SU-DHL-6 (cell line): ENCODE data around the gene SLC51A.

Experiments
- H2AFZ ChIP-seq: fragments of 200-600 bp; sonication (generic); 2 replicates; pipeline ENCODE4 v1.6.1; 2014; ENCODE audit warnings: low read depth, mild to moderate bottlenecking, moderate library complexity, mixed read lengths, antibody characterized with exemption, low read length; ENCODE audit not compliant: severe bottlenecking
- H3F3A ChIP-seq: fragments of 200-600 bp; shearing (Covaris generic); 2 replicates; pipeline ENCODE4 v1.6.0; 2016; ENCODE audit warnings: antibody characterized with exemption, mild to moderate bottlenecking; ENCODE audit not compliant: insufficient read depth
- H3K27ac ChIP-seq: fragments of 200-600 bp; sonication (generic); 2 replicates; pipeline ENCODE4 v1.5.1; 2016; ENCODE audit warnings: low read depth, mild to moderate bottlenecking, low read length, moderate library complexity, mixed read lengths
- H3K27me3 ChIP-seq: fragments of 200-600 bp; sonication (generic), shearing (Covaris generic); 2 replicates; pipeline ENCODE4 v1.6.0; 2014; ENCODE audit warnings: mild to moderate bottlenecking, low read length
- H3K36me3 ChIP-seq: fragments of 200-600 bp; sonication (generic); 2 replicates; pipeline ENCODE4 v1.6.1; 2014; ENCODE audit warnings: mild to moderate bottlenecking, low read length, mixed read lengths
- H3K4me2 ChIP-seq: fragments of 300-600, 200-600 bp; shearing (Covaris generic), sonication (generic); 2 replicates; pipeline ENCODE4 v1.6.0; 2014; ENCODE audit warnings: low read length, low read depth, mild to moderate bottlenecking; ENCODE audit not compliant: poor library complexity, severe bottlenecking
- H3K4me3 ChIP-seq: fragments of 200-600 bp; sonication (generic); 2 replicates; pipeline ENCODE4 v1.5.1; 2014; ENCODE audit warnings: antibody characterized with exemption, low read length, mild to moderate bottlenecking, mixed read lengths; ENCODE audit not compliant: insufficient read depth, poor library complexity, severe bottlenecking
- H3K79me2 ChIP-seq: fragments of 200-600 bp; sonication (generic); 2 replicates; pipeline ENCODE4 v1.6.1; 2014; ENCODE audit warnings: mild to moderate bottlenecking, low read length, moderate library complexity; ENCODE audit not compliant: insufficient read depth
- H3K9ac ChIP-seq: fragments of 200-600 bp; sonication (generic); 2 replicates; pipeline ENCODE4 v1.7.0; 2014; ENCODE audit warnings: mild to moderate bottlenecking, low read length
- H3K9me2 ChIP-seq: fragments of 200-600 bp; sonication (generic); replicated peaks from 2 replicates; pipeline ENCODE4 v1.6.1; 2014; ENCODE audit warnings: low read length; ENCODE audit not compliant: insufficient read depth
- H3K9me3 ChIP-seq: fragments of 200-600 bp; sonication (generic); 2 replicates; pipeline ENCODE4 v1.6.1; 2014; ENCODE audit warnings: low read length, mixed read lengths; ENCODE audit not compliant: insufficient read depth
- H4K20me1 ChIP-seq: fragments of 200-600 bp; sonication (generic); 2 replicates; pipeline ENCODE4 v1.6.1; 2014; ENCODE audit warnings: low read depth, mild to moderate bottlenecking, antibody characterized with exemption, low read length, moderate library complexity, mixed read lengths
- EZH2phosphoT487 ChIP-seq: fragments of 200-600 bp; sonication (generic), shearing (Covaris generic); conservative IDR thresholded peaks from 2 replicates; pipeline ENCODE4 v1.6.1; 2018; ENCODE audit warnings: mild to moderate bottlenecking, antibody characterized with exemption, low read length, moderate library complexity, mixed read lengths
- TF ChIP-seq, protein P1 (sequence below): fragments of 200-600 bp; sonication (generic); IDR thresholded peaks from one replicate; pipeline ENCODE4 v1.5.1; 2017; ENCODE audit warnings: antibody characterized with exemption, mild to moderate bottlenecking, low read length, moderate library complexity; ENCODE audit not compliant: insufficient read depth, poor library complexity, severe bottlenecking

Gene SLC51A

DNA sequence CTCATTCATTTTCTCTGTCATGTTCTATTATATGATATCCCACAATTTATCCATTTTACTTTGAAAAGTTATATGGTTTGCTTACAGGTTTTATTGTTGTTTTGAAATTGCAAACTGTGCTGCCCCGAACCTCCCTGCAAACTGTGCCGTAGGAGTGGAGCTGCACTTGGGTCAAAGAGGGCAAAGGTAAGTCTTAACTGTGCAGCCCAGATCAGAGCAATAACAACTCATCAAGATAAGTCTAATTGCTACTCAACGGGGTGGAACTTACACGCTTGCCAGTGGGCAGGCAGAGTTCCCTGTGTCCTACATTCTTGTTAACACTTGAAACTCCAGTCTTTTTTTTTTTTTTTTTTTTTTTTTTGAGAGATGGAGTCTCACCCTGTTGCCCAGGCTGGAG, 38.4 kb upstream of the SLC51A start:
- H3K79me2 ChIP-seq, result no peaks in the 10 kb centered on the region
- H3K4me3 ChIP-seq, result no peak overlapping the region
- H3K27me3 ChIP-seq, result no peaks in the 10 kb centered on the region
- H3K27ac ChIP-seq, result no peak overlapping the region
- H3K36me3 ChIP-seq, result no peaks in the 10 kb centered on the region
- no peaks in the 10 kb centered on the region for H3K9me2 ChIP-seq
- no peaks in the 10 kb centered on the region for H4K20me1 ChIP-seq
- TF ChIP-seq EZH2phosphoT487, result no peak
- TF ChIP-seq, protein P1, sequence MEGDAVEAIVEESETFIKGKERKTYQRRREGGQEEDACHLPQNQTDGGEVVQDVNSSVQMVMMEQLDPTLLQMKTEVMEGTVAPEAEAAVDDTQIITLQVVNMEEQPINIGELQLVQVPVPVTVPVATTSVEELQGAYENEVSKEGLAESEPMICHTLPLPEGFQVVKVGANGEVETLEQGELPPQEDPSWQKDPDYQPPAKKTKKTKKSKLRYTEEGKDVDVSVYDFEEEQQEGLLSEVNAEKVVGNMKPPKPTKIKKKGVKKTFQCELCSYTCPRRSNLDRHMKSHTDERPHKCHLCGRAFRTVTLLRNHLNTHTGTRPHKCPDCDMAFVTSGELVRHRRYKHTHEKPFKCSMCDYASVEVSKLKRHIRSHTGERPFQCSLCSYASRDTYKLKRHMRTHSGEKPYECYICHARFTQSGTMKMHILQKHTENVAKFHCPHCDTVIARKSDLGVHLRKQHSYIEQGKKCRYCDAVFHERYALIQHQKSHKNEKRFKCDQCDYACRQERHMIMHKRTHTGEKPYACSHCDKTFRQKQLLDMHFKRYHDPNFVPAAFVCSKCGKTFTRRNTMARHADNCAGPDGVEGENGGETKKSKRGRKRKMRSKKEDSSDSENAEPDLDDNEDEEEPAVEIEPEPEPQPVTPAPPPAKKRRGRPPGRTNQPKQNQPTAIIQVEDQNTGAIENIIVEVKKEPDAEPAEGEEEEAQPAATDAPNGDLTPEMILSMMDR, result no peak
- H3K9me3 ChIP-seq, result no peaks in the 10 kb centered on the region
- no peak overlapping the region for H3K9ac ChIP-seq
- H3K4me2 ChIP-seq, result no peak overlapping the region
- no peaks in the 10 kb centered on the region for H3F3A ChIP-seq
- H2AFZ ChIP-seq, result no peak overlapping the region

DNA sequence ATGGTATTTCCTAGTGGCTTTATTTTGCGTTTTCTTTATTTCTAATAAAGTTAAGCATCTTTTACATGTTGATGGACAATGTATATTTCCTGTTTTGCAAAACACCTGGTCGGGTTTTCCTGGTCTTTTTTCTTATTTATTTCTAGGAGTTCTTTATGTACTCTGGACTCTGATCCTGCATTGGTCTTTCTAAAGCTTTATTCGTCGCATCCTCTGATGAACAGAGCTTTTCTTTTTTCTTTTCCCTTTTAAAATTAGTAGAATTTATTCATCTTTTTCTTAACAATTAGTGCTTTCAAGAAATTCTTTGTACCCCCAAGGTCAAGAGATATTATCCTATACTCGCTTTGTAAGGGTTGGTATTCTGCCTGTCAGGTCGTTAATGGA, 37.3 kb upstream of the SLC51A start:
- Histone ChIP-seq H3K9me2 (no peaks in the 10 kb centered on the region), H3K79me2 (no peaks in the 10 kb centered on the region), H3K27ac (no peak overlapping the region), H3K9me3 (no peaks in the 10 kb centered on the region), H3K4me2 (no peak overlapping the region), H3K4me3 (no peak overlapping the region), H3K36me3 (no peaks in the 10 kb centered on the region), H2AFZ (no peak overlapping the region), H3K9ac (no peak overlapping the region), H3F3A (no peaks in the 10 kb centered on the region), H4K20me1 (no peaks in the 10 kb centered on the region), H3K27me3 (no peaks in the 10 kb centered on the region)
- TF ChIP-seq, protein P1, result no peak
- TF ChIP-seq EZH2phosphoT487, result no peak

DNA sequence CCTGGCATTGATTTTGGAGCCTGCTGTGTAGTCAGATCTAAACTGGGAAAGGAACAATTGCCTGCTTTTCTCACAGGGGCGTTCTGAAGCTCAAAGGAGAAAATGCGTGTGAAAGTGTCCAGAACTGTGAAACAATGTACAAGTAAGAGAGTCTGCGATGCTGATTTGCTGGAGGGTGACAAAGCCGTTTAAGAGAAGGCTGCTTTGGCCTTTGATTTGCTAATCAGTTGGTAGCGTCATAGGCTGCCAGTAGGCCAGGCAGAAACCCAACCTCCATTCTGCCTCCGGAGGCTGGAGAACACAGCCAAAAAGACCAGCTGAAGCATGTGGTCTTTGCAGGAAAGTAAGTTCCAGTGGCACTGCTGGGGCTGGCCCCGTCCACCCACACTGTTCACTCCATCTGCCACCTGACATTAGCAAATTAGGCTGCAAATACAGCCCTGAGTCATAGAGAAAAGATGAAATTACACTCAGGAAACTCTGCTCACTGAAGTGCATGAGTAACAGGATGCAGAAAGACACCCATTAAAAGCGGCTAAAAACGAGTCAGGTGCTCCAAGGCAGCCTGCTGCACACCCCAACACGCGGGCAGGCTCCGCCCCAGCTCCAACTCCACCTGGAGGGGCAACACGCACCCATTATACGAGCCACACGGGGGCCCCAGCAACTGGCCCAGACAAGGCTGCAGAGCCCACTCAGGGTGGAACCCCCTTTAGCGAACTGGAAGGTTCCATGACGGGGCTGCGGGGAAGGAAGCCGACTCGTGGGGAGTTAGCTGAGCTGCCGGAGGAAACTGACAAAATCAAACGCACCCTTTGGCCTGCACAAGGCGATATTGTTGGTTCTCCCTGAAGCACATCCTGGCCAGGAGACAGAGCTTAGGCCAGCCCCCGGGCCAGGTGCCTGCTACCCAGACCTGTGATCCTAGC, 36.7 kb upstream of the SLC51A start:
- Histone ChIP-seq H3K9me2 (no peaks in the 10 kb centered on the region), H3K4me3 (no peak overlapping the region), H3K36me3 (no peaks in the 10 kb centered on the region), H3K27ac (no peak overlapping the region), H4K20me1 (no peaks in the 10 kb centered on the region), H3F3A (no peaks in the 10 kb centered on the region), H2AFZ (no peak overlapping the region), H3K79me2 (no peaks in the 10 kb centered on the region), H3K9me3 (no peaks in the 10 kb centered on the region), H3K27me3 (no peaks in the 10 kb centered on the region), H3K4me2 (no peak overlapping the region), H3K9ac (no peak overlapping the region)
- TF ChIP-seq EZH2phosphoT487, result no peak
- TF ChIP-seq, protein P1, result no peak
